Stimulated activated CD8-positive, alpha-beta memory T cell treated with anti-CD3 and anti-CD28 coated beads, Interleukin-4, amount 100 ng/mL, for 24 hours (primary cell): ENCODE results near the gene MEP1A.
"Not testable (repeated sequence)": the region's sequence is repeated elsewhere in the genome, so short reads cannot be mapped to it uniquely, and the experiment has no call there.

Experiments
- DNase-seq: peaks from one replicate; pipeline ENCODE4 v3.0.0-alpha.2; 2020; ENCODE audit warnings: low read depth

MEP1A gene, protein sequence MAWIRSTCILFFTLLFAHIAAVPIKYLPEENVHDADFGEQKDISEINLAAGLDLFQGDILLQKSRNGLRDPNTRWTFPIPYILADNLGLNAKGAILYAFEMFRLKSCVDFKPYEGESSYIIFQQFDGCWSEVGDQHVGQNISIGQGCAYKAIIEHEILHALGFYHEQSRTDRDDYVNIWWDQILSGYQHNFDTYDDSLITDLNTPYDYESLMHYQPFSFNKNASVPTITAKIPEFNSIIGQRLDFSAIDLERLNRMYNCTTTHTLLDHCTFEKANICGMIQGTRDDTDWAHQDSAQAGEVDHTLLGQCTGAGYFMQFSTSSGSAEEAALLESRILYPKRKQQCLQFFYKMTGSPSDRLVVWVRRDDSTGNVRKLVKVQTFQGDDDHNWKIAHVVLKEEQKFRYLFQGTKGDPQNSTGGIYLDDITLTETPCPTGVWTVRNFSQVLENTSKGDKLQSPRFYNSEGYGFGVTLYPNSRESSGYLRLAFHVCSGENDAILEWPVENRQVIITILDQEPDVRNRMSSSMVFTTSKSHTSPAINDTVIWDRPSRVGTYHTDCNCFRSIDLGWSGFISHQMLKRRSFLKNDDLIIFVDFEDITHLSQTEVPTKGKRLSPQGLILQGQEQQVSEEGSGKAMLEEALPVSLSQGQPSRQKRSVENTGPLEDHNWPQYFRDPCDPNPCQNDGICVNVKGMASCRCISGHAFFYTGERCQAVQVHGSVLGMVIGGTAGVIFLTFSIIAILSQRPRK

DNA sequence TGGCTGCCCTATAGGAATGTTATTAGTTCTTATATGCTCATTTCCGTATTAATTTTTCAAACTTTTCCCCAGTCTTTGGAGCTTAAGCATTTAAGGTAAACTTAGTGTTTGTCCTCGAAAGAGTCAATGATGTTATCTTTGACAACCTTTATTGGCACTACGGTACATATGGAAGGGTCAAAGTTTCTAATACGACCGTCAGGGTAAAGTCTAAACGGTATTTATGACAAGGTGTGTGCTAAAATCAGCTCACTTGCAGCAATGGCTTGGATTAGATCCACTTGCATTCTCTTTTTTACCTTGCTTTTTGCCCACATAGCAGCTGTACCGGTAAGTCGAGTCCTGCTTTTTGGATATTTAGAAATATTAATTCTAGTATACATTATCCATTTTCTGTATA is at the start of gene MEP1A:
Gene MEP1A (plus strand): TSS at position 252 of the 400 bp plus-strand sequence. CDS start 10 bp downstream, at position 262.
- DNase-seq = no peak

DNA sequence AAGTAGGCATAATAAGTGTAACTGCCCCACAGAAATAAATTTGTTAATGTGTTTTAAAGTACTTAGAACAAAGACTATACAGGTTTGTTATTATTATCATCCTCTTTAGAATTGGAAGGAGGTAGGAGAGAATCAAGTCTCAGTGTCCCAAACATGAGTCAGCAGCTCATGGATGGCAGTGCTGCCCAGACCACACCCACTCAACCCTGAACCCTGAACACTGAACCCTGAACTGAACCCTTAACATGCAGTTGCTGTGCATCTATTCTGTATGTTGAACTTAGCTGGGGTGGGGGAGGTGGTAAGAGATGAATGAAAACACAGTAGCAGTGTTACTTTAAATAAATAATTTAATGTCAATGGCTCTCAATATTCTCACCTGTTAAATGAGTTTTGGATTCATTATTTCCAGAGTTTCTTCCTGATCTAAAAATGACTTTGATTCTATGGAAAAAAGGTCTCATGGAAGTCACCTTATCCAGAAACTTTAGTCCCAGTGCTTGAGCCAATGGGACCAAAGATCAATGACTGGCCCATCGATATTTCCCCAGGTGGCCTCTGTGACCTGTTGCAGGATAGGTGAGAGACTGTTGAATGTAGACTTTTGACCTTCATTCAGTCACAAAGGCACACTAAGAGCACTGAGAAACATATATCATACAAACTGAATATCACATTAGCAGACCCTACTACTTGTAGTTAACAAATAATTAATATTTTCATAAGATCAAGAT is 49.6 kb upstream of the MEP1A start:
- DNase-seq = no peak

DNA sequence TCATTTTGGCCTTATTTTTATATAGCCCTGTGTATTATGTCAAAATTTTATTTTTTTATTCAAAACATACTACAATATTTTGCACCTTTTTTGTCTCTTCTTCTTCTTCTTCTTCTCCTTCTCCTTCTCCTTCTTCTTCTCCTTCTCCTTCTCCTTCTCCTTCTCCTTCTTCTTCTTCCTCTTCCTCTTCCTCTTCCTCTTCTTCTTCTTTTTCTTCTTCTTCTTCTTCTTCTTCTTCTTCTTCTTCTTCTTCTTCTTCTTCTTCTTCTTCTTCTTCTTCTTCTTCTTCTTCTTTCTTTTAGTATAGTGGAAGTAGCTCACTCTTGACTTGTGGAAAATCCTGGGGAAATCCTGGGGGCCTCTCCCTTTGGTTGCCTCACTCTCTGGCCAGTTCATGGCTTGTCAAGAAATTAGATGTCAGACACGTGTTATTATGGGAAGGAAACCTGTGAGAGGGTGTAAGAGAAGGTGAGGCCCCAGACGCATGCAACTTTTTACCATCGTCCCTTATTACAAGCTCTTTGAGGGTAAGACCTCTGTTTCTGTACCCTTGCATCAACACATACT is 48.9 kb upstream of the MEP1A start:
- DNase-seq = not testable (repeated sequence)

DNA sequence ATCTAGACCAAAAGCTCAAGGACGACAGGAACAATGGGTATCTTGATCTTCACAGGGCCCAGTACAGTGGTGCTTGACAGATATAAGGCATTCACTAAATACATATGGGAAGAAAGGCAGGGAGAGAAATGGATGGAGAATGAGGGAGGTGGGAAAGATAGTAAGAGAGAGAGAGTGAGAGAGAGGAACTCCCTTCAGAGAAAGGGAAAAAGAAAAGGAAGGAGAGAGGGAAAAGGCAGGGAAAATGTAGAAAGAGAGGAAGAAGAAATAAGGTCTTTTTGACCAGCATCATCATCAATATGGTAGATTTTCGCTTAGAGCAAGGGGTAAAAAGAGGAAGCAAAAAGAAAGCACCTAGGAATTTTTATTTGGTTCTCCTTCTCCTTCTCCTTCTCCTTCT is 47.2 kb upstream of the MEP1A start:
- no peak for DNase-seq

DNA sequence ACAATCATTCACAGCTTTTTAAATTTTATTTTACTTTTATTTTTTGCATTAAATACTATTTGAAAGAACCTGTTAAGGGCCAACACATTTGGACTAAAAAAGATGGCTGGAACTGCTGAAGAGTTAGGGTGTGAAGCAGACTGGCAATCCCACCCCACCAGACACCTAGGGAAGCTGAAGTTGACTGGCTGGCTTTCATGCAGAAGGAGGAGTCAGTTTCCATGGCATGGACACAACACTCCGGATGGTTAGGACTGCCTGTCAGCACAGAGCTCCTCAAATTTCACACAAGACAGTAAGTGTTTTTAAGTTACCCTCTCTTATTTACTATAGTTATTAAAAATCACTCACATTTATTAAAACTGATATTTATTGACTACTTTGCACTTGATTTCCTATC is 46.5 kb upstream of the MEP1A start, which contains the start of gene ANKRD66:
Gene ANKRD66 (plus strand): TSS at position 238 of the 400 bp plus-strand sequence. CDS start 5,016 bp downstream, outside the sequence.
- no peak for DNase-seq

DNA sequence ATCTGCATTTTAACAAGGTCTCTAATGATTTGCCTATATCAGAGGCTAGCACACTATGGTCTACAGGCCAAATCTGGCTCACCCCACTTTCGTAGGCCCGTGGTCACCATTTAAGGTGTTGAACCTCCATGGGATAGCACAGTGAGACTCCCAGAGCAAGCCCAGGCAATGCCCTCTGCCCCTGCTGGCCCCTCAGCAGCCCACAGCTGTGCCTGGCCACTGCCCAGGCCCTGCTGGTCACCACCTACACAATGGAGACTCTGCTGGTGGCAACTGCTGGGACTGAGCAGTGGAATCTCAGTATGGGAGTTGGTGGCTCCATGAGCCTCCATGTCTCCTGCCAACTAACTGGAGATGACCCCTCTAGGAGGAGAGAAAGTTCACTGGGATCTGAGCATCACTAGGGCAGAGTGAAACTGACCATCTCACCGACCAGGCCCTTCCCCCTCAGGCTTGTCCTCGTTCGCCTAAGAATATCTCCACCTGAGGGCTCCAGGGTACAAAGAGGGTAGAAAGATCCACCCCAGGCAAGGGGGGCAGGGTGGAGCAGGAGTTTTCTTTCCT is 44.2 kb upstream of the MEP1A start:
- no peak for DNase-seq

DNA sequence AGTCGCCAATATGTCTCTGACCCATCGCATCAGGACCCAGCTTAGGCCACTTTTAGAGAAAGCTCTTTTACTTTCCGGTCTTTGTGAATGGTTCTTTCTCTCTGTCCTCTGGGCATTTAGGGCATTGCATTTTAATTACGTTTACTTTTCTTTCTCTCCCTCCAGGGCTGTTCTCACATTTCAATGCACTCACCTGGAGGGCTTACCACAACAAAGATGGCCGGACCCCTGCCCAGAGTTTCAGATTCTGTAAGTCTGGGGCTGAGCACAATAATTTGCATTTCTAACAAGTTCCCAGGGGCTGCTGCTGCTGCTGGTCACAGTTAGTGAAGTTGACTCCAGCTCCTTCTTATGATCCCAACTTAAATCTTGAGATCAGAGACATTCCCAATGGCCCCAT is 43.5 kb upstream of the MEP1A start:
- no peak for DNase-seq

DNA sequence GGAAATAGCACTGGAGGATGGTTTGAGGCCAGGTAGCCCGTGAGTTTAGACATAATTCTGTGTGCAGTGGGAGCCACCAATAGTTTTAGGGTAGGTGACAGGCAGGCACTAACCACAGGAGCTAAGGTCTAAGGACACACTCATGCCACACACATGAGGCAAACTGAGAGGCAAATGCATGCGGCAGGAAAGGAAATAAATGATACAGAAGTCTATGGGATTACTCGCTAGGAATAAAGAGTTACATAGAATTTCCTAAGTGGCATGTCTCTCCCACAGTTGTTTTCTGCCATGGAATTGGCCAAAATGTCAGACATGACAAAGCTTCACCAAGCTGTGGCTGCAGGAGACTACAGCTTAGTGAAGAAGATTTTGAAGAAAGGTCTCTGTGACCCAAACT is 41.5 kb upstream of the MEP1A start:
- no peak for DNase-seq

DNA sequence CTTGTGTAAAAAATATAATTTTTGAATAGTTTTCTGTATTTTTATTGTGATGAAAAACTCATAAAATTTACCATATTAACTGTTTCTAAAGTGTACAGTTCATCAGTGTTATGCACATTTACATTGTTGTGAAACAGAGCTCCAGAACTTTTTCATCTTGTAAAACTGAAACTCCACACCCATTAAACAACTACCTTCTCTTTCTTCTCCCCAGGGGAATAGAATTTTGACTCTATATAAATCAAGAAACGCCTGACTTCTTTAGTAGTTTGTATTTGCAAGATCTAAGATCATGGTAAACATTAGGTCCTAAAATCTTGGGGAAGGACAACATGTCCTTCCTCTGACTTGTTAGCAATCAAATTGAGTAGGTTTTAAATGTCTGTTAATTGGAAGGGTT is 37.3 kb upstream of the MEP1A start:
- no peak for DNase-seq

DNA sequence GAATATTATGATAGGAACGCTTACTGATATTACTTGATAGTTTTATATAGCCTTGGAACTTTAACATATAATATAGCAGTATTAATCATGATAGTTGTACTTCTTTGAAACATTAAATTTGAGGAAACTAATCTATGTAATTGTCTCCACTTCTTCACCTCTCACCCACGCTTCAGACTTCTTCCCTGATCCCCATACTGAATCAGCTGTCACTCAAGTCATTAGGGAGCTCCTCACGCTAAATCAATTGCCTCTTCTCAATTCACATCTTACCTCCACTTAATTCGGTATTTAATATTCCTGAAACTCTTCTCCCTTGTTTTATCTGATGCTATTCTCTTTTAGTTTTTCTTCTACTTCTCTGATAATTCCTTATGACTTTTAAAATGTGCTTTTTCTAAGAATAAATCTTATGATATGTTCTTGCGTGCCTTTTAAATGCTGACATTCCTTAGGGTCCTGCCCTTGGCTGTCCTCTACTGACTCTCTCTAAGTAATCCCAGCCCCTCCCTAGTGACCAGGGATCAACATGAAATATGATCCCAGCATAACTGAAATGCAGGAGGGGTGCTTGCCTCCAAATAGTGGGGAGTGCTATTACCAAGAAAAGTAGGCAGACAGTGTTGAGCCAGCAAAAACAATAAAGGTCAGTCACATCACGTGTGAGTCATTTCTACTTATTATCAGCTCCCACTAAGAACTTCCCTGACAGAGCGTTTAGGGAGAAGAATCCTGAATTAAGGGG is 36.5 kb upstream of the MEP1A start:
- no peak for DNase-seq

DNA sequence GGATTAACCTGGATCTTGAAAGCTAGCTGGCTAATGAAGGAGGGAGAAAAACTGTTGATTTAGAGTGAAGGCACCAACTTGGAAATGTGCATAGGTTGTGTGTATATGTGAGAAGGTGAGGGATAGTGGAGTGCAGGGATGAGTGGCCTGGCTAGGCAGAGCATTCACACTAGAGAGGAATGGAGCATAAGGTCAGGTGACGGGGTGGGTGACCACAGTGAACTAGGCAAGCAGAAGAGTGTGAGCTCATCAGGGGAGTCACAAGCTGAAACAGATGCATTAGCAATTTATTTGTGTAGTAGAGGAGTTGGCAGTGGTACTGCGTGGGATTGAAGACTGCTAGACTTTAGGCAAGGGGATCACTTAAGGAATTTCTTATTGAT is 36.0 kb upstream of the MEP1A start:
- DNase-seq = no peak

DNA sequence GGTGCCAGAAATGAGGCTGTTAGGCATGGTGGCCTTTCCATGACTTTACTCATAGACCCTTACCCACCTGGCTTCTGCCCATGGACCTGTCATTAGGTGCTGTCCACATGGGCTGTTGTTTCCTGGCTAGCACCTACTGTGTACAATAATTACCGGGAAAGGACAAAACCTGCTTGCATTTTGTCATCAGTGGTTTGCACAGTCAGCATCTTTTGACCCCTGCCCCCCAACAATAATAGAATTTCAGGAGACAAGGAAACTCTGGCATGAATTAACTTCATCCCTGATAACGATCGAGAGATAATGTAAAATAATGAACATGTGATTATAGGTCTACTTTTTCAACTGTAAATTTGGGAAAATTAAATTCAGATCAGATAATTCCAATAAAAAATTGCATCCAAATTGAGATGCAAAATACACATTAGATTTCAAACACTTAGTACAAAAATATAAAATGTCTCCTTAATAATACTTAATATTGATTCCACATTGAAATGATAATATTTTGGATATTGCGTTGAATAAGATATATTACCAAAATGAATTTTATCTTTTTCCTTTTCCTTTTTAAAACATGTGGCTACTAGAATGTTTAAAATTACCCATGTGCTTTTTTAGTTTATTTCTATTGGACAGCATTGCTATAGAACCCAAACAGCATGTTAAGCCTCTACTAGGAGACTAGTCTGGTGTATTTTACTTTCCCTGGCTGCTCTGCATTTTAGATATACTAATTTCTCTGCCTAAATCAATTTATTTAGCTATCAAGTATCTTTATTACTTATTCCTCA is 34.0 kb upstream of the MEP1A start:
- no peak for DNase-seq

DNA sequence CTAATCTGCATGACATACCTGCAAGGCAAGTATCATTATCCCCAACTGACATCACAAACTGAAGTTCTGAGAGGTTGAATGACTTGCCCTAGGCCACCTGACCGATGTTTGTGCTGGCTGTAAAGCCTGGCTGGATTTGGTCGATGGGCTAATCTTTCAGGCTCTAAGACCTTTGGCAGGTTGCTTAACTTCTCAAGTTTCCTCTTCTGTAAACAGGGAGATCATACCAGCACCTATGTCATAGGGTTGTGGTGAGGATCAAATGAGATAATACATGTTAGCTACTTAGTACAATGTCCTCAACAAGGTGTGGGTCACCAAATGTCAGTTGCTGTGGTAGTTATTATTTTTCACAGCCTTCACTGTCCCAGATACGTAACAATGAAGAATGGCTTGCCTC is 32.3 kb upstream of the MEP1A start:
- no peak for DNase-seq

DNA sequence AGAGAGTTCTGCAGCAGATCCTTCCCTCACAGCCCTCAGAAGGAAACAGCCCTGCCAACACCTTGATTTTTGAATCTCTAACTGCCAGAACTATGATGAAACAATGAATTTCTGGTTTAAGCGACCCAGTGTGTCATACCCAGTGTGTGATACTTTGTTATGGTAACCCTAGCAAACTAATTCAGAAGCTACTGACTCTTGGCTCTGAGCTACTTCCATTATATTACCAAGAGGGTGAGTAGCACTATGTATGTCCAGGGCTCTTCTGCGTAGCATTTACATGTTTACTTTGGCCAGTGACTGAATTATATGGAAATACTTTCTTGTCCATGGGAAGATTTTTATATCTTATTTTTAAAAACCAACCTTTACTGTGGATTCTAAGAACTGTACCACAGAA is 29.7 kb upstream of the MEP1A start:
- DNase-seq = no peak

DNA sequence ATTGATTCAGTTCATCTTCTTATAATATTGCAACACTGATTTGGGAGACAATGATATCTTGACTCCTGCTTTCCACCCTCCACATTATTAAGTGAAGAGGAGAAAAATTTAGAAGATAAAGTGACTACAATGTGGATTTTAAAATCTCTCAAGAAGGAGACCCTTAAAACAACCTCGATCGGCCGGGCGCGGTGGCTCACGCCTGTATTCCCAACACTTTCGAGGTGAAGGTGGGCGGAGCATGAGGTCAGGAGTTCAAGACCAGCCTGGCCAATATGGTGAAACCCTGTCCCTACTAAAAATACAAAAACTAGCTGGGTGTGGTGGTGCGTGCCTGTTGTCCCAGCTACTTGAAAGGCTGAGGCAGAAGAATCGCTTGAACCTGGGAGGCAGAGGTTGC is 28.9 kb upstream of the MEP1A start:
- not testable (repeated sequence) for DNase-seq

DNA sequence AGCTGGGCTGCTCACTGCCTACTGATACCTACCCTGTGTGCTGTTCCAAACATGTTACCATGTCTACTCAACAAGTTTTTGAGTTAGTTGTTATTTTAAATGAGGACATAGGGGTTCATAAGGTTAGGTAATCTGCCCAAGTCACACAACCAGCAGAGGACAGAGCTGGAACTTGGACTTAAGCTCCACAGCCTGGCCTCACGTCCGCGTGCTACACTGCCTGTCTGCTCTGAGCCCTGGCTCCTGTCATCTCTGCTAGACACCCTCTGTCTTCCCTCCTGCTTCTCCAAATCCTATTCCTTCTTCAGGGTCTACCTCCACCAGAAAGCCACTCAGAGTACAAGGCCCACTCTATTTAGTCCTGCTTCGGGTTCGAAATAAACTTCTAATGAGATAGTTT is 28.2 kb upstream of the MEP1A start:
- DNase-seq = no peak

DNA sequence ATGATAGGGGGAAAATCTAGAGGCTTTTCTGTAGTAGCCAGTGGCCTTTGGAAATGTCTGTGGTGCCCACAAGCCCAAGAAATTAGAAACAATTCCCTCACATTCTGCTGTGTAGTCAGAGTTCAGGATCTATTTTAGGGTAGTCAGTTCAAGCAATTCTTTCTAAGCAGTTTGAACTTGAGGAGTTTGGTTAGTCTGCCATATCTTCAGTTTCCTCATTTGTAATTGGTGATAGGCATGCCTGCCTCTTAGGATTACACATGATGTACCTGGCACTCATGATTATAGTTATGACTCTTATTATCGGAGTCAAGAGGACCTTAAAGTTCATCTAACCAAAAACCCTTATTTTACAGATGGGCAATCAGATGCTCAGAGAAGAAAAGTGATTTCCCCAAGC is 21.2 kb upstream of the MEP1A start:
- no peak for DNase-seq

DNA sequence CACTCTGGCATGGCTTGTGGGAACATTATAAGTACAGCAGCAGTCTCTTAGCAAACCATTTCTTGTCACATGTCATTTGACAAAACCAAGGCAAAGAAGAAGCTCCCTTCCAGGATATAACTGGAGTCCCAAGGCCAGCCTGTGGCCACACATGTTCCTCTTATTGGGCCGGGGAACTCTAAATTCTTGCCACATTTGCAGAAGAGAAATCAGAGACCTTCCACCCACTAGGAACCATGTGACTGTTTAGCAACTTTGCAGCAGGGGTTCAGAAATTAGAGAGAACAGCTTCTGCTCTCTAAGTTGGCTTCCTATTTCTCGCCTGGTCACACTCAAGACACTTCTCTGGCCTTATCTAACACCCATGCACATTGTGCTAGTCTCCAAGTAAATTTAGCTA is 20.4 kb upstream of the MEP1A start:
- DNase-seq = no peak

DNA sequence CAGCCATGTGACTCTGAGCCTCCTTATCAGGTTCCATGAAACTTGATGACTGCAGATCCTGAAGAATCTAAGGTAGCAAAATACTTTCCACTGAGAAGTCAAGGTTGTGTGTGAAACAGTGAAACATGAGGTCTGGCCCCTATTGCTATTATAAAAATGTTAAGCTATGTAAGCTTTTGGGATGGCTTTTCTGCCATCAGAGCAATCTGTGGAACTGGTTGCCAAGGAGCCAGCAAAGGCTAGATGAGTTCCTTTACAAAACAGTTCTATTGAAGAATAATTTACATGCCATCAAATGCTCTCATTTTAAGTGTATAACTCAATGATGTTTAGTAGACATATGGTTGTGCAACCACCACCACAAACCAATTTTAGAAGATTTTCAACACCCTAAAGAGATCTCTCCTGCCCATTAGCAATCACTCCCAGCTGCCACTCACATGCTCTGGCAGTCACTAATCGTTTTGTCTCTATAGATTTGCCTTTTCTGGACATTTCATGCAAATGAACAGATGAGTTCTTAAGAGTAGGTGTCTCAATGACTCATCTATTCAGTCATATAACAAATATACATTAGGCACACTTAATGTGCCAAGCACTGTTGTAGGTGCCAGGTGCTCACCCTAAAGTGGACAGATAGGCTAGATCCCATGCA is 19.9 kb upstream of the MEP1A start:
- no peak for DNase-seq

DNA sequence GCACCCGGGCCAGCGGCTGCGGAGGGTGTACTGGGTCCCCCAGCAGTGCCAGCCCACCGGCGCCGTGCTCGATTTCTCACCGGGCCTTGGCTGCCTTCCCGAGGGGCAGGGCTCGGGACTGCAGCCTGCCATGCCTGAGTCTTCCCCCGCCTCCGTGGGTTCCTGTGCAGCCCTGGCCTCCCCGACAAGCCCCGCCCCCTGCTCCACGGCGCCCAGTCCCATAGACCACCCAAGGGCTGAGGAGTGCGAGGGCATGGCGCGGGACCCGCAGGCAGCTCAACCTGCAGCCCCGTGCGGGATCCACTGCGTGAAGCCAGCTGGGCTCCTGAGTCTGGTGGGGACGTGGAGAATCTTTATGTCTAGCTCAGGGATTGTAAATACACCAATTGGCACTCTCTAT is 18.5 kb upstream of the MEP1A start:
- not testable (repeated sequence) for DNase-seq
